K562 (cell line): ENCODE measurements around the gene MMP11. TPM values are rescaled to one million over a fixed set of nuclear protein-coding genes. Genes with fewer than 3 reads are reported as not detected.

Experiments used
- ATAC-seq: fragments of 200-7000 bp; cut with Tn5 transposase; 3 replicates; pipeline ENCODE4 v1.9.1; 2020; ENCODE audit warnings: moderate library complexity
- BruUV-seq: library from RNA; stranded (reverse); fragments of 400-500 nt; replicated peaks from 2 replicates; lab custom pipeline; 2021; lab: Mats Ljungman, UMichigan
- CTCF ChIA-PET: fragments of 300-600 bp; formaldehyde crosslinking; extraction: SDS; loops from one replicate; lab custom pipeline; 2021; ENCODE audit warnings: low intra/inter-chr PET ratio; lab: Yijun Ruan, JAX
- POLR2A ChIA-PET: fragments of 300-600, 350-650 bp; sonication (Branson Sonifier 250); formaldehyde crosslinking; extraction: SDS; loops from one replicate; lab custom pipeline; 2021; ENCODE audit warnings: antibody characterized with exemption, inconsistent platforms; lab: Yijun Ruan, JAX
- DNase-seq, 4 experiments: peaks; one replicate each; pipeline versions ENCODE4 v3.0.0 to v3.0.0-alpha.2; 2011 to 2018; ENCODE audit warnings: low spot score in 3 of 4, mixed read lengths in 3 of 4; ENCODE audit errors: extremely low read depth in 1 of 4
- FAIRE-seq: peaks from 2 replicates; lab custom pipeline; 2011; peaks lifted over from hg19 to GRCh38; lab: Jason Lieb, UNC
- H2AFZ ChIP-seq: 2 replicates; pipeline ENCODE4 v1.6.0; 2011; ENCODE audit warnings: low read depth, low read length, control low read depth, inconsistent platforms
- H3K27ac ChIP-seq: fragments of 200-600 bp; 3 replicates; pipeline ENCODE4 v1.8.0; 2011; ENCODE audit warnings: low read depth, mild to moderate bottlenecking, control low read depth, inconsistent platforms, low read length, moderate library complexity, mixed read lengths; ENCODE audit errors: extremely low read depth
- H3K27me3 ChIP-seq, 2 experiments: fragments of 300-600 bp in 1 of 2; 2 replicates in 1 of 2; 3 replicates in 1 of 2; pipeline versions ENCODE4 v1.6.0 to v1.8.0; 2011; ENCODE audit warnings: inconsistent platforms in 2 of 2, low read length in 2 of 2, mild to moderate bottlenecking in 1 of 2, mixed read lengths in 1 of 2, moderate library complexity in 1 of 2; ENCODE audit not compliant: control insufficient read depth in 2 of 2, insufficient read depth in 2 of 2
- H3K36me3 ChIP-seq: fragments of 300-600 bp; 3 replicates; pipeline ENCODE4 v1.8.0; 2011; ENCODE audit warnings: mild to moderate bottlenecking, low read length, inconsistent platforms; ENCODE audit not compliant: control insufficient read depth, insufficient read depth
- H3K4me1 ChIP-seq, 2 experiments: fragments of 200-600 bp in 1 of 2; replicated peaks in 1 of 2; 2 replicates in 1 of 2; 3 replicates in 1 of 2; pipeline versions ENCODE4 v1.5.1 to v1.8.0; 2011; ENCODE audit warnings: inconsistent platforms in 2 of 2, low read length in 2 of 2, mild to moderate bottlenecking in 1 of 2, mixed read lengths in 1 of 2, moderate library complexity in 1 of 2; ENCODE audit not compliant: control insufficient read depth in 2 of 2, insufficient read depth in 2 of 2
- H3K4me2 ChIP-seq: 2 replicates; pipeline ENCODE4 v1.6.1; 2011; ENCODE audit warnings: low read length, control low read depth, inconsistent platforms, mixed read lengths; ENCODE audit not compliant: insufficient read depth
- H3K4me3 ChIP-seq: fragments of 200-600 bp; sonication (generic), shearing (Covaris generic); 2 replicates; pipeline ENCODE4 v1.5.1; 2016; ENCODE audit warnings: control low read depth, inconsistent platforms
- H3K79me2 ChIP-seq: fragments of 200-600 bp; 3 replicates; pipeline ENCODE4 v1.8.0; 2011; ENCODE audit warnings: low read length, inconsistent platforms; ENCODE audit not compliant: control insufficient read depth, insufficient read depth
- H3K9ac ChIP-seq, 2 experiments: 2 replicates each; pipeline versions ENCODE4 v1.6.0 to v1.6.1; 2011; ENCODE audit warnings: low read depth in 2 of 2, low read length in 2 of 2, control low read depth in 1 of 2, inconsistent platforms in 1 of 2, mild to moderate bottlenecking in 1 of 2, mixed read lengths in 1 of 2; ENCODE audit not compliant: insufficient read depth in 1 of 2
- H3K9me1 ChIP-seq: one replicate; pipeline ENCODE4 v1.6.0; 2011; ENCODE audit warnings: inconsistent platforms, mild to moderate bottlenecking, low read length, moderate library complexity; ENCODE audit not compliant: control insufficient read depth, insufficient read depth
- H3K9me3 ChIP-seq: replicated peaks from 2 replicates; pipeline ENCODE4 v1.5.1; 2011; ENCODE audit warnings: low read depth, low read length, inconsistent platforms; ENCODE audit not compliant: control insufficient read depth, insufficient read depth
- H4K20me1 ChIP-seq: replicated peaks from 2 replicates; pipeline ENCODE4 v1.6.1; 2011; ENCODE audit warnings: low read length, inconsistent platforms, mixed read lengths; ENCODE audit not compliant: control insufficient read depth, insufficient read depth
- MEIS2 ChIP-seq: fragments of 450-650 bp; IDR thresholded peaks from 2 replicates; pipeline ENCODE4 v1.6.1; 2014; ENCODE audit warnings: mild to moderate bottlenecking; ENCODE audit not compliant: partially characterized antibody
- NELFE ChIP-seq: IDR thresholded peaks from 2 replicates; pipeline ENCODE4 v1.6.1; 2011; ENCODE audit warnings: mild to moderate bottlenecking; ENCODE audit not compliant: insufficient read depth, insufficient read length
- POLR2H ChIP-seq: IDR thresholded peaks from 2 replicates; pipeline ENCODE4 v1.6.1; 2016; ENCODE audit warnings: missing genetic modification characterization, low read depth, mild to moderate bottlenecking, control low read depth, missing compliant biosample characterization, moderate library complexity
- RBM15 ChIP-seq: fragments of 200-400 bp; formaldehyde crosslinking; IDR thresholded peaks from 2 replicates; pipeline ENCODE4 v1.6.1; 2018; ENCODE audit warnings: mild to moderate bottlenecking, low read length, moderate library complexity; ENCODE audit not compliant: insufficient read depth
- TSC22D4 ChIP-seq: fragments of 450-650 bp; IDR thresholded peaks from 2 replicates; pipeline ENCODE4 v1.6.1; 2016; ENCODE audit warnings: missing genetic modification characterization, missing biosample characterization, control low read depth
- ZNF175 ChIP-seq: fragments of 200-800 bp; sonication (Bioruptor generic); IDR thresholded peaks from 2 replicates; pipeline ENCODE4 v1.6.1; 2016; ENCODE audit warnings: low read depth, mild to moderate bottlenecking, missing genetic modification characterization, missing compliant biosample characterization
- ZNF444 ChIP-seq: fragments of 250-450 bp; sonication (Bioruptor Pico); IDR thresholded peaks from 2 replicates; pipeline ENCODE4 v1.4.0; 2020; ENCODE audit warnings: mild to moderate bottlenecking, moderate library complexity
- WGBS: fragments of 100-300 bp; shearing (Covaris generic); methylation state at CpG from one replicate; pipeline ENCODE4 v1.1.6; 2016; ENCODE audit warnings: low coverage, mixed read lengths; ENCODE audit not compliant: insufficient coverage; ENCODE audit errors: missing lambda C conversion rate; 5-methylcytosine and 5-hydroxymethylcytosine counted together
- in situ Hi-C: fragments of 300-500 bp; cut with MboI; formaldehyde crosslinking; loops from 4 replicates; pipeline ENCODE4 v1.15.0; 2018; ENCODE audit warnings: inconsistent platforms, mixed read lengths
- intact Hi-C: fragments of 100-400 bp; cut with micrococcal nuclease; formaldehyde crosslinking; loops from 2 replicates; pipeline ENCODE4 v1.14.2; 2022
- polyA plus RNA-seq, 8 experiments: library from polyadenylated mRNA; depleted of rRNA in 4 of 8; stranded (reverse) in 5 of 8; unstranded in 3 of 8; fragments of >200 nt; fragmentation: Nextera tagmentation in 2 of 8; fragmentation: Illumina TruSeq in 1 of 8; extraction: Ambion mirVana in 2 of 8; extraction: Trizol in 1 of 8; gene quantifications; 2 replicates each; pipeline versions ENCODE4 v1.2.1 to v1.2.3, GENCODE V29; 2011 to 2014; ENCODE audit warnings: inconsistent platforms in 1 of 8, missing spikeins in 1 of 8
- total RNA-seq, 7 experiments: library from RNA; depleted of rRNA in 6 of 7; stranded (reverse); fragments of >200 nt in 6 of 7; fragmentation: Illumina TruSeq in 2 of 7; extraction: Trizol in 2 of 7; gene quantifications; 2 replicates each; pipeline versions ENCODE4 v1.2.1 to v1.2.3, GENCODE V29; 2011 to 2021; ENCODE audit warnings: low replicate concordance in 1 of 7
- TF ChIP-seq, protein P1 (sequence below), 2 experiments: fragments of 450-650 bp in 1 of 2; sonication (generic) in 1 of 2; formaldehyde crosslinking; conservative IDR thresholded peaks; 2 replicates each; pipeline versions ENCODE4 v1.4.0 to v1.8.1; 2020 to 2022; ENCODE audit warnings: mild to moderate bottlenecking in 1 of 2, missing genetic modification reagents in 1 of 2
- TF ChIP-seq, protein P2 (sequence below): IDR thresholded peaks from 2 replicates; pipeline ENCODE4 v1.6.1; 2011; ENCODE audit not compliant: insufficient read length; ENCODE audit errors: extremely low read depth
- TF ChIP-seq, protein P3 (sequence below): sonication (generic); formaldehyde crosslinking; IDR thresholded peaks from 2 replicates; pipeline ENCODE4 v1.8.0; 2022; ENCODE audit warnings: mild to moderate bottlenecking, missing genetic modification reagents
- TF ChIP-seq, protein P4 (sequence below): sonication (generic); formaldehyde crosslinking; IDR thresholded peaks from 2 replicates; pipeline ENCODE4 v1.8.0; 2022; ENCODE audit warnings: mild to moderate bottlenecking, missing genetic modification reagents

The MMP11 gene
- total and polyA plus RNA-seq, 9 of the 15 experiments (the other 6 are each of a cell fraction or from before 2014, with no cell fraction given): 0.14 to 1.8 (median 1.1) TPM; not detected in 2

GRCh38 chr22:23754980-23755636 lies 17.5 kb upstream of the MMP11 start:
- intact Hi-C loops (no loop called here), in situ Hi-C loops (no loop called here)
- no peak overlapping the region for H3K9ac ChIP-seq
- H3K79me2 ChIP-seq: peaks cover 6% of the 10 kb centered on the region; the same call in 2 of the 3 replicates
- ATAC-seq: no peak
- no peaks in the 10 kb centered on the region for H4K20me1 ChIP-seq
- H3K9me1 ChIP-seq: no peaks in the 10 kb centered on the region
- TF ChIP-seq, protein P1, sequence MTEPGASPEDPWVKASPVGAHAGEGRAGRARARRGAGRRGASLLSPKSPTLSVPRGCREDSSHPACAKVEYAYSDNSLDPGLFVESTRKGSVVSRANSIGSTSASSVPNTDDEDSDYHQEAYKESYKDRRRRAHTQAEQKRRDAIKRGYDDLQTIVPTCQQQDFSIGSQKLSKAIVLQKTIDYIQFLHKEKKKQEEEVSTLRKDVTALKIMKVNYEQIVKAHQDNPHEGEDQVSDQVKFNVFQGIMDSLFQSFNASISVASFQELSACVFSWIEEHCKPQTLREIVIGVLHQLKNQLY (CRISPR knock-in tag; conservative IDR thresholded peaks at IDR 0.05): no peak
- TF ChIP-seq, protein P2, sequence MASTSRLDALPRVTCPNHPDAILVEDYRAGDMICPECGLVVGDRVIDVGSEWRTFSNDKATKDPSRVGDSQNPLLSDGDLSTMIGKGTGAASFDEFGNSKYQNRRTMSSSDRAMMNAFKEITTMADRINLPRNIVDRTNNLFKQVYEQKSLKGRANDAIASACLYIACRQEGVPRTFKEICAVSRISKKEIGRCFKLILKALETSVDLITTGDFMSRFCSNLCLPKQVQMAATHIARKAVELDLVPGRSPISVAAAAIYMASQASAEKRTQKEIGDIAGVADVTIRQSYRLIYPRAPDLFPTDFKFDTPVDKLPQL: no peak
- TF ChIP-seq ZNF175 (CRISPR knock-in tag) (no peak), MEIS2 (no peak), NELFE (no peak), RBM15 (no peak), POLR2H (tag) (no peak), TSC22D4 (no peak), ZNF444 (no peak)
- TF ChIP-seq, protein P3, sequence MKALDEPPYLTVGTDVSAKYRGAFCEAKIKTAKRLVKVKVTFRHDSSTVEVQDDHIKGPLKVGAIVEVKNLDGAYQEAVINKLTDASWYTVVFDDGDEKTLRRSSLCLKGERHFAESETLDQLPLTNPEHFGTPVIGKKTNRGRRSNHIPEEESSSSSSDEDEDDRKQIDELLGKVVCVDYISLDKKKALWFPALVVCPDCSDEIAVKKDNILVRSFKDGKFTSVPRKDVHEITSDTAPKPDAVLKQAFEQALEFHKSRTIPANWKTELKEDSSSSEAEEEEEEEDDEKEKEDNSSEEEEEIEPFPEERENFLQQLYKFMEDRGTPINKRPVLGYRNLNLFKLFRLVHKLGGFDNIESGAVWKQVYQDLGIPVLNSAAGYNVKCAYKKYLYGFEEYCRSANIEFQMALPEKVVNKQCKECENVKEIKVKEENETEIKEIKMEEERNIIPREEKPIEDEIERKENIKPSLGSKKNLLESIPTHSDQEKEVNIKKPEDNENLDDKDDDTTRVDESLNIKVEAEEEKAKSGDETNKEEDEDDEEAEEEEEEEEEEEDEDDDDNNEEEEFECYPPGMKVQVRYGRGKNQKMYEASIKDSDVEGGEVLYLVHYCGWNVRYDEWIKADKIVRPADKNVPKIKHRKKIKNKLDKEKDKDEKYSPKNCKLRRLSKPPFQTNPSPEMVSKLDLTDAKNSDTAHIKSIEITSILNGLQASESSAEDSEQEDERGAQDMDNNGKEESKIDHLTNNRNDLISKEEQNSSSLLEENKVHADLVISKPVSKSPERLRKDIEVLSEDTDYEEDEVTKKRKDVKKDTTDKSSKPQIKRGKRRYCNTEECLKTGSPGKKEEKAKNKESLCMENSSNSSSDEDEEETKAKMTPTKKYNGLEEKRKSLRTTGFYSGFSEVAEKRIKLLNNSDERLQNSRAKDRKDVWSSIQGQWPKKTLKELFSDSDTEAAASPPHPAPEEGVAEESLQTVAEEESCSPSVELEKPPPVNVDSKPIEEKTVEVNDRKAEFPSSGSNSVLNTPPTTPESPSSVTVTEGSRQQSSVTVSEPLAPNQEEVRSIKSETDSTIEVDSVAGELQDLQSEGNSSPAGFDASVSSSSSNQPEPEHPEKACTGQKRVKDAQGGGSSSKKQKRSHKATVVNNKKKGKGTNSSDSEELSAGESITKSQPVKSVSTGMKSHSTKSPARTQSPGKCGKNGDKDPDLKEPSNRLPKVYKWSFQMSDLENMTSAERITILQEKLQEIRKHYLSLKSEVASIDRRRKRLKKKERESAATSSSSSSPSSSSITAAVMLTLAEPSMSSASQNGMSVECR (CRISPR knock-in tag): no peak
- TF ChIP-seq, protein P4, sequence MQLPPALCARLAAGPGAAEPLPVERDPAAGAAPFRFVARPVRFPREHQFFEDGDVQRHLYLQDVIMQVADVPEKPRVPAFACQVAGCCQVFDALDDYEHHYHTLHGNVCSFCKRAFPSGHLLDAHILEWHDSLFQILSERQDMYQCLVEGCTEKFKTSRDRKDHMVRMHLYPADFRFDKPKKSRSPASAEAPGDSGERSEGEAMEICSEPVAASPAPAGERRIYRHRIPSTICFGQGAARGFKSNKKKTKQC (CRISPR knock-in tag): no peak
- WGBS: 29% methylated on average over 4 of the region's 6 CpGs
- no peak overlapping the region for H3K4me3 ChIP-seq
- DNase-seq: no peak
- no TSS peak for BruUV-seq
- H3K9me3 ChIP-seq: no peaks in the 10 kb centered on the region
- POLR2A ChIA-PET: interaction anchor here (0.7 kb wide), 1 partner anchor 9 kb away, joined by 3 read pairs; no protein-coding TSS in a partner anchor
- H2AFZ ChIP-seq: no peak overlapping the region
- FAIRE-seq: no peak
- no peak overlapping the region for H3K4me2 ChIP-seq
- no peak overlapping the region for H3K27ac ChIP-seq
- H3K27me3 ChIP-seq: no peaks in the 10 kb centered on the region
- CTCF ChIA-PET: no interaction called here
- H3K36me3 ChIP-seq: no peaks in the 10 kb centered on the region
- peaks cover 4 to 21% of the 10 kb centered on the region in 2 experiments; a peak in 4 of 5 replicates for H3K4me1 ChIP-seq
